ENCODE data around the gene RHOC. TPM values are rescaled to one million over a fixed set of nuclear protein-coding genes. Genes with fewer than 3 reads are reported as not detected.

The RHOC gene
- total RNA-seq, 1 experiment from 2014 or later = 405 TPM

DNA sequence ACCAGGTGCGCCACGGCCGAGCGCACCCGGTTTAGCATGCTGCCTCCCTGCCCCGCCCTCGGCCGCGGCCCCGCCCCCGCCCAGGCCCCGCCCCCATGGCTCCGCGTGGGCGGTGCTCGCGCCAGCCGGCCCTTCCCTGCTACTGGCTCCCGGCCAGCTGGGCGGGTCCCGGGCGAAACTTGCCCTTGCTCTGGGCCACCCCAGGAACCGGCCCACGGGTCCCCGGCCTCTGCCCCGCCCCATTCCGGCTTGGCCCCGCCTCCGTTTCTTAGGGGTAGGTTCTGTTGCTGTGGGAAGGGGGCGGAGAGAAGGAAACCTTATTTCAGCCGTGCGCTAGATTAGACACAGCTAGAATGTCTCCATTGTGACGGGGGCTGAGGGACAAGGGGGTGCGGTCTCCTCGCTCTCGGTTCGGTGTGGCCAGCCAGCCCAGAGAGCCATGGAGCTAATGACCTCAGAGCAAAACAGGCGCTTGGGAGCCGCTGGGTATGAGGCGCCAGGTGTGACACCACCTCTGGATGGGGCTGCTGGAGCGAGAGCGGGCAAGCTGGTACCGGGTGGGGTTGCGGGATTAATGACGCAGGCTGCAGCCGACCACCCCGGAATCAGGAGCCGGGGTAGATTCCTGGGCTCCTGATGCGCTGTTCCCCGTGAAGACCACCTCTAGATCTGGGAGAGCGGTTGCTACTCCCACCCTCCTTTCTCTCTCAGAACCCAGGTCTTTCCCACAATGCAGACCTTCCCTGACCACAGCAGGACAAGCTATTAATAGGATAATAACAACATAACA is 8.5 kb upstream of the RHOC start, which contains the start of gene PPM1J:
Gene PPM1J, minus strand, starts transcription at position 69 of the 790 bp plus-strand sequence. Its CDS starts 31 bp downstream, at position 38.
- POLR2A ChIA-PET (ENCODE audit: unreplicated experiment) = interaction anchor here (0.6 kb wide), 2 partner anchors 43 to 96 kb away, joined by 3 to 7 read pairs; partner anchors contain the start of gene ST7L
- DNase-seq (peak; percentile 97), ATAC-seq (peak; percentile 78)
- Histone ChIP-seq H3K27me3 (ENCODE audit: low read length) (no peaks in the 10 kb centered on the region), H3K4me2 (ENCODE audit: low read length) (peak within 1 kb of the TSS; percentile 92), H3K36me3 (ENCODE audit: low read depth, low read length) (no peaks in the 10 kb centered on the region), H3K4me3 (ENCODE audit: low read length) (peak within 1 kb of the TSS; percentile 70), H3K9me3 (ENCODE audit: low read length) (no peaks in the 10 kb centered on the region), H2AFZ (ENCODE audit: low read length) (peak within 1 kb of the TSS; percentile 88), H4K20me1 (ENCODE audit: low read length) (no peaks in the 10 kb centered on the region), H3K4me1 (ENCODE audit: insufficient read depth, low read length) (peaks cover 13% of the 10 kb centered on the region; the same call in 1 of the 2 replicates), H3K27ac (ENCODE audit: low read length) (no peak within 1 kb of the TSS), H3K9ac (ENCODE audit: low read length) (peak within 1 kb of the TSS; percentile 46), H3K79me2 (ENCODE audit: low read length) (no peaks in the 10 kb centered on the region), H3F3A (ENCODE audit: low read length, unreplicated experiment) (no peaks in the 10 kb centered on the region), H3K9me2 (replicated peaks; ENCODE audit: low read length) (no peaks in the 10 kb centered on the region)
- TF ChIP-seq EZH2 (IDR thresholded peaks at IDR 0.05; ENCODE audit: low read length, unreplicated experiment) (no peak), EZH2phosphoT487 (IDR thresholded peaks at IDR 0.05; ENCODE audit: borderline replicate concordance, low read length) (no peak)
- TF ChIP-seq, protein P1, sequence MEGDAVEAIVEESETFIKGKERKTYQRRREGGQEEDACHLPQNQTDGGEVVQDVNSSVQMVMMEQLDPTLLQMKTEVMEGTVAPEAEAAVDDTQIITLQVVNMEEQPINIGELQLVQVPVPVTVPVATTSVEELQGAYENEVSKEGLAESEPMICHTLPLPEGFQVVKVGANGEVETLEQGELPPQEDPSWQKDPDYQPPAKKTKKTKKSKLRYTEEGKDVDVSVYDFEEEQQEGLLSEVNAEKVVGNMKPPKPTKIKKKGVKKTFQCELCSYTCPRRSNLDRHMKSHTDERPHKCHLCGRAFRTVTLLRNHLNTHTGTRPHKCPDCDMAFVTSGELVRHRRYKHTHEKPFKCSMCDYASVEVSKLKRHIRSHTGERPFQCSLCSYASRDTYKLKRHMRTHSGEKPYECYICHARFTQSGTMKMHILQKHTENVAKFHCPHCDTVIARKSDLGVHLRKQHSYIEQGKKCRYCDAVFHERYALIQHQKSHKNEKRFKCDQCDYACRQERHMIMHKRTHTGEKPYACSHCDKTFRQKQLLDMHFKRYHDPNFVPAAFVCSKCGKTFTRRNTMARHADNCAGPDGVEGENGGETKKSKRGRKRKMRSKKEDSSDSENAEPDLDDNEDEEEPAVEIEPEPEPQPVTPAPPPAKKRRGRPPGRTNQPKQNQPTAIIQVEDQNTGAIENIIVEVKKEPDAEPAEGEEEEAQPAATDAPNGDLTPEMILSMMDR (conservative IDR thresholded peaks at IDR 0.05; ENCODE audit: low read depth, low read length) = no peak
- BruUV-seq (replicated peaks) = no TSS peak
- intact Hi-C loops (cut with micrococcal nuclease) = loop anchor here (1.0 to 5.0 kb wide), 6 partner anchors 89 to 962 kb away; partner anchors contain the start of genes LRIG2 and SLC16A1
- CTCF ChIA-PET = interaction anchor here (0.5 to 3.0 kb wide), 10 partner anchors 42 to 357 kb away, joined by 3 to 23 read pairs (median 4); partner anchors contain the start of gene LRIG2

DNA sequence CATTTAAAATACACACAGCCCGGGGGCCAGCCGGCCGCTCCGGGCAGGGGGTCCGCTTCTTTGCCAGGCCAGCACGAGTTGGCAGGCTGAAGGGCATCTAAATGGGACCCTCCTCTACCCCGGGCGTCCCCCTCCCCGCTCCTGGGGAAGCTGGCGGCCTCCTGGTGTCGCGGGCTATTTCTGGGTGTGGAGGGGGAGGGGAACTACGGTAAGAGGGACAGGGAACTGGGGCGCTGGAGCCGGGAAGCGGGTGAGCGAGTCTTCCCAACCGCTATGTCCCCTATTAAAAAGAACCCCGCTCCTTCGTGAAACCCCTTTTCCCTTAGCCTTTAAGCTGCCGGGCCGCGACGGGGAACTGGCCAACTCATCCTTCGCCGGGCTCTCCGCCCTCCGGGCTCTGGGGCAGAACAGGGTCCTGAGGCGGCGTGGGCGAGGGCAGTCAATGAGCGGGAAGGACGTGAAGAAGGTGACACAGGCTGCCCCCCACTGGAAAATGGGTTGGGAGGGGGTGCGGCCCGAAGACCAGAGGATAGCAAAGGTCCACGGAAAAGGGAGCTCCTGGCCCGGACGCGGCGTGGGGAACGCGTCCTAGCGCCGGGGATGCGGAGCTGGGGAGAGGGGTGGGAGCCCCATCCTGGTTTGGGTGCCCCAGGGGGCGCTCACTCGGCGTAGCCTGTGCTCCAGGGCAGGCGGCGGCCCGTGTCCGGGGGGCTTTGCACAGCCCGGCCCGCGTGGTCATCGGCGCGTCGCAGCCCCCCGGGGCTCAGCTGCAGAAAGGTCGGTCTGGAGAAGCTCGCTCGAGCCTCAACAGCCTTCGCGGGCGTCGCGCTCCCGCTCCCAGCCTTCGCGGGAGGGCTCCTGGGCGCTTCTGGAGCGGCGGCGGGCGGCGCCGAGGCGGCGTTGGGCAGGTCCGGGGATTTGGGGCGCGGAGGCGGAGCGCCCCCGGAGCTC is 7.7 kb upstream of the RHOC start:
- intact Hi-C loops (cut with micrococcal nuclease) = loop anchor here (2.0 to 5.0 kb wide), 4 partner anchors 153 to 963 kb away; partner anchors contain the start of genes LRIG2 and SLC16A1
- H3K27ac ChIP-seq (ENCODE audit: low read length) = no peak overlapping the region
- H2AFZ ChIP-seq (ENCODE audit: low read length) = peak overlapping the region; percentile 88
- H3K9ac ChIP-seq (ENCODE audit: low read length) = peak overlapping the region; percentile 46
- ChIA-PET POLR2A (ENCODE audit: unreplicated experiment) (interaction anchor here (0.6 kb wide), 3 partner anchors 42 to 95 kb away, joined by 3 to 7 read pairs (median 3); partner anchors contain the start of gene ST7L), CTCF (interaction anchor here (0.5 to 3.0 kb wide), 7 partner anchors 41 to 358 kb away, joined by 3 to 23 read pairs (median 5); partner anchors contain the start of gene LRIG2)
- no TSS peak for BruUV-seq (replicated peaks)
- H4K20me1 ChIP-seq (ENCODE audit: low read length) = no peaks in the 10 kb centered on the region
- H3K9me3 ChIP-seq (ENCODE audit: low read length) = no peaks in the 10 kb centered on the region
- H3K79me2 ChIP-seq (ENCODE audit: low read length) = no peaks in the 10 kb centered on the region
- no peaks in the 10 kb centered on the region for H3K27me3 ChIP-seq (ENCODE audit: low read length)
- DNase-seq = peak; percentile 20
- H3K9me2 ChIP-seq (replicated peaks; ENCODE audit: low read length) = no peaks in the 10 kb centered on the region
- peak; percentile 12 for ATAC-seq
- TF ChIP-seq EZH2phosphoT487 (IDR thresholded peaks at IDR 0.05; ENCODE audit: borderline replicate concordance, low read length) (no peak), EZH2 (IDR thresholded peaks at IDR 0.05; ENCODE audit: low read length, unreplicated experiment) (no peak)
- TF ChIP-seq, protein P1 (conservative IDR thresholded peaks at IDR 0.05; ENCODE audit: low read depth, low read length) = 0 out of 2 replicates have a peak, but pooled peaks have one; percentile 26
- H3K4me2 ChIP-seq (ENCODE audit: low read length) = peak overlapping the region; percentile 92
- H3K4me3 ChIP-seq (ENCODE audit: low read length) = peak overlapping the region; percentile 70
- no peaks in the 10 kb centered on the region for H3K36me3 ChIP-seq (ENCODE audit: low read depth, low read length)
- no peaks in the 10 kb centered on the region for H3F3A ChIP-seq (ENCODE audit: low read length, unreplicated experiment)
- peaks cover 13% of the 10 kb centered on the region; the same call in 1 of the 2 replicates for H3K4me1 ChIP-seq (ENCODE audit: insufficient read depth, low read length)
